ENCODE data around the gene SCFD2. TPM values are rescaled to one million over a fixed set of nuclear protein-coding genes. Genes with fewer than 3 reads are reported as not detected.

SCFD2 gene
- total and polyA plus RNA-seq, 2 of the 8 experiments (the other 6 are each of a cell fraction or from before 2014, with no cell fraction given) = 6.2 to 10.2 TPM

- TF ChIP-seq CTBP2 (IDR thresholded peaks at IDR 0.05; ENCODE audit: borderline replicate concordance, insufficient read depth, insufficient read length, low read length) (no peak), KDM5A (IDR thresholded peaks at IDR 0.05; ENCODE audit: low read length) (no peak), EZH2 (IDR thresholded peaks at IDR 0.05; ENCODE audit: low read depth, low read length, severe bottlenecking) (no peak), RAD21 (IDR thresholded peaks at IDR 0.05 in 1 of 2, conservative IDR thresholded peaks at IDR 0.05 in 1 of 2; ENCODE audit: low read depth in 2 of 2, low read length in 2 of 2) (no peak)
- TF ChIP-seq, protein P1, sequence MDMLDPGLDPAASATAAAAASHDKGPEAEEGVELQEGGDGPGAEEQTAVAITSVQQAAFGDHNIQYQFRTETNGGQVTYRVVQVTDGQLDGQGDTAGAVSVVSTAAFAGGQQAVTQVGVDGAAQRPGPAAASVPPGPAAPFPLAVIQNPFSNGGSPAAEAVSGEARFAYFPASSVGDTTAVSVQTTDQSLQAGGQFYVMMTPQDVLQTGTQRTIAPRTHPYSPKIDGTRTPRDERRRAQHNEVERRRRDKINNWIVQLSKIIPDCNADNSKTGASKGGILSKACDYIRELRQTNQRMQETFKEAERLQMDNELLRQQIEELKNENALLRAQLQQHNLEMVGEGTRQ (IDR thresholded peaks at IDR 0.05; ENCODE audit: low read length) = no peak
Measured at GRCh38 chr4:52843351-52843750, 522.5 kb downstream of the SCFD2 start (continued).

Measured in H1 (cell line).